HEK293 (cell line): ENCODE measurements around the gene TGDS.

ENCODE experiments used
- FEZF1 ChIP-seq: fragments of 450-650 bp; formaldehyde crosslinking; IDR thresholded peaks from 2 replicates; pipeline ENCODE4 v1.5.1; 2016; ENCODE audit warnings: missing biosample characterization, missing genetic modification characterization
- HOXD13 ChIP-seq: sonication (generic); formaldehyde crosslinking; IDR thresholded peaks from 2 replicates; pipeline ENCODE4 v1.8.0; 2022; ENCODE audit warnings: missing genetic modification reagents, borderline replicate concordance
- OSR2 ChIP-seq: fragments of 450-650 bp; formaldehyde crosslinking; IDR thresholded peaks from 2 replicates; pipeline ENCODE4 v1.5.1; 2016; ENCODE audit warnings: missing biosample characterization, missing genetic modification characterization
- RBAK ChIP-seq: fragments of 450-650 bp; formaldehyde crosslinking; IDR thresholded peaks from 2 replicates; pipeline ENCODE4 v1.5.1; 2016; ENCODE audit warnings: missing biosample characterization, missing genetic modification characterization
- SCRT2 ChIP-seq: fragments of 450-650 bp; formaldehyde crosslinking; IDR thresholded peaks from 2 replicates; pipeline ENCODE4 v1.5.1; 2016; ENCODE audit warnings: missing biosample characterization, missing genetic modification characterization
- SP2 ChIP-seq: fragments of 450-650 bp; formaldehyde crosslinking; IDR thresholded peaks from 2 replicates; pipeline ENCODE4 v1.5.1; 2016; ENCODE audit warnings: missing biosample characterization, missing genetic modification characterization
- ZNF112 ChIP-seq: fragments of 450-650 bp; formaldehyde crosslinking; IDR thresholded peaks from 2 replicates; pipeline ENCODE4 v1.5.0; 2017; ENCODE audit warnings: missing biosample characterization, missing genetic modification characterization
- ZNF157 ChIP-seq: fragments of 450-650 bp; formaldehyde crosslinking; IDR thresholded peaks from 2 replicates; pipeline ENCODE4 v1.5.1; 2016; ENCODE audit warnings: missing biosample characterization, missing genetic modification characterization
- ZNF23 ChIP-seq: fragments of 450-650 bp; formaldehyde crosslinking; IDR thresholded peaks from 2 replicates; pipeline ENCODE4 v1.5.1; 2016; ENCODE audit warnings: missing biosample characterization, missing genetic modification characterization, borderline replicate concordance
- ZNF292 ChIP-seq: fragments of 450-650 bp; formaldehyde crosslinking; IDR thresholded peaks from 2 replicates; pipeline ENCODE4 v1.5.1; 2016; ENCODE audit warnings: low read depth, missing biosample characterization, missing genetic modification characterization, borderline replicate concordance
- ZNF521 ChIP-seq: fragments of 450-650 bp; formaldehyde crosslinking; IDR thresholded peaks from 2 replicates; pipeline ENCODE4 v1.5.1; 2017; ENCODE audit warnings: missing biosample characterization, mild to moderate bottlenecking, missing genetic modification characterization
- ZNF530 ChIP-seq: fragments of 450-650 bp; formaldehyde crosslinking; IDR thresholded peaks from 2 replicates; pipeline ENCODE4 v1.5.1; 2016; ENCODE audit warnings: low read depth, missing biosample characterization, missing genetic modification characterization
- ZNF664 ChIP-seq: fragments of 450-650 bp; formaldehyde crosslinking; IDR thresholded peaks from 2 replicates; pipeline ENCODE4 v1.5.1; 2016; ENCODE audit warnings: missing biosample characterization, missing genetic modification characterization
- TF ChIP-seq, protein P1 (sequence below): fragments of 450-650 bp; formaldehyde crosslinking; conservative IDR thresholded peaks from 2 replicates; pipeline ENCODE4 v1.5.1; 2016; ENCODE audit warnings: low read depth, missing biosample characterization, missing genetic modification characterization
- TF ChIP-seq, protein P2 (sequence below): fragments of 450-650 bp; formaldehyde crosslinking; IDR thresholded peaks from 2 replicates; pipeline ENCODE4 v1.5.1; 2016; ENCODE audit warnings: missing biosample characterization, missing genetic modification characterization, borderline replicate concordance
- TF ChIP-seq, protein P3 (sequence below): fragments of 450-650 bp; formaldehyde crosslinking; IDR thresholded peaks from 2 replicates; pipeline ENCODE4 v1.5.1; 2016; ENCODE audit warnings: missing biosample characterization, missing genetic modification characterization
- TF ChIP-seq, protein P4 (sequence below): fragments of 450-650 bp; formaldehyde crosslinking; IDR thresholded peaks from 2 replicates; pipeline ENCODE4 v1.5.1; 2016; ENCODE audit warnings: missing biosample characterization, missing genetic modification characterization
- TF ChIP-seq, protein P5 (sequence below): fragments of 450-650 bp; formaldehyde crosslinking; IDR thresholded peaks from 2 replicates; pipeline ENCODE4 v1.5.1; 2017; ENCODE audit warnings: missing biosample characterization, missing genetic modification characterization
- TF ChIP-seq, protein P6 (sequence below): fragments of 450-650 bp; formaldehyde crosslinking; conservative IDR thresholded peaks from 2 replicates; pipeline ENCODE4 v1.5.1; 2016; ENCODE audit warnings: low read depth, missing biosample characterization, missing genetic modification characterization

Gene TGDS

DNA sequence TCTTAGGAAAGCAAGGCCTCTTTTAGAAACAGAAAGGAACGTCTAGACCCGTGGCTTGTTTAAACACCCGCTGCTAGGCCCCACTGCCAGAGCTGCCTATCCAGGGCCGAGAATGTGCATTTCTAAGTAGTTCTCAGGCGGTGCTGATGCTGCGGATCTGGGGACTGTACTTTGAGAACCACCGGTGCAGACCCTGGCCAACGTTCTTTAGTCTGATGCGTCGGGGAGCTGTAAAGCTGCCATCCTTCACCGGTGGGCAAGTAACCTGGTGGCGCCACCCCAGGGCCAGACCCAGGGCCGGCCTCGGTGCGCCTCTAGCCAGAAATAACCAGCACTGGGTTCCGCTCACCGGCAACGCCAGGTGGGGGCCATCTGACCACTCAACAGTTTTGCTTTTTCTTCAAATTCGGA lies 47.1 kb downstream of the TGDS start (continued):
- TF ChIP-seq, protein P1, sequence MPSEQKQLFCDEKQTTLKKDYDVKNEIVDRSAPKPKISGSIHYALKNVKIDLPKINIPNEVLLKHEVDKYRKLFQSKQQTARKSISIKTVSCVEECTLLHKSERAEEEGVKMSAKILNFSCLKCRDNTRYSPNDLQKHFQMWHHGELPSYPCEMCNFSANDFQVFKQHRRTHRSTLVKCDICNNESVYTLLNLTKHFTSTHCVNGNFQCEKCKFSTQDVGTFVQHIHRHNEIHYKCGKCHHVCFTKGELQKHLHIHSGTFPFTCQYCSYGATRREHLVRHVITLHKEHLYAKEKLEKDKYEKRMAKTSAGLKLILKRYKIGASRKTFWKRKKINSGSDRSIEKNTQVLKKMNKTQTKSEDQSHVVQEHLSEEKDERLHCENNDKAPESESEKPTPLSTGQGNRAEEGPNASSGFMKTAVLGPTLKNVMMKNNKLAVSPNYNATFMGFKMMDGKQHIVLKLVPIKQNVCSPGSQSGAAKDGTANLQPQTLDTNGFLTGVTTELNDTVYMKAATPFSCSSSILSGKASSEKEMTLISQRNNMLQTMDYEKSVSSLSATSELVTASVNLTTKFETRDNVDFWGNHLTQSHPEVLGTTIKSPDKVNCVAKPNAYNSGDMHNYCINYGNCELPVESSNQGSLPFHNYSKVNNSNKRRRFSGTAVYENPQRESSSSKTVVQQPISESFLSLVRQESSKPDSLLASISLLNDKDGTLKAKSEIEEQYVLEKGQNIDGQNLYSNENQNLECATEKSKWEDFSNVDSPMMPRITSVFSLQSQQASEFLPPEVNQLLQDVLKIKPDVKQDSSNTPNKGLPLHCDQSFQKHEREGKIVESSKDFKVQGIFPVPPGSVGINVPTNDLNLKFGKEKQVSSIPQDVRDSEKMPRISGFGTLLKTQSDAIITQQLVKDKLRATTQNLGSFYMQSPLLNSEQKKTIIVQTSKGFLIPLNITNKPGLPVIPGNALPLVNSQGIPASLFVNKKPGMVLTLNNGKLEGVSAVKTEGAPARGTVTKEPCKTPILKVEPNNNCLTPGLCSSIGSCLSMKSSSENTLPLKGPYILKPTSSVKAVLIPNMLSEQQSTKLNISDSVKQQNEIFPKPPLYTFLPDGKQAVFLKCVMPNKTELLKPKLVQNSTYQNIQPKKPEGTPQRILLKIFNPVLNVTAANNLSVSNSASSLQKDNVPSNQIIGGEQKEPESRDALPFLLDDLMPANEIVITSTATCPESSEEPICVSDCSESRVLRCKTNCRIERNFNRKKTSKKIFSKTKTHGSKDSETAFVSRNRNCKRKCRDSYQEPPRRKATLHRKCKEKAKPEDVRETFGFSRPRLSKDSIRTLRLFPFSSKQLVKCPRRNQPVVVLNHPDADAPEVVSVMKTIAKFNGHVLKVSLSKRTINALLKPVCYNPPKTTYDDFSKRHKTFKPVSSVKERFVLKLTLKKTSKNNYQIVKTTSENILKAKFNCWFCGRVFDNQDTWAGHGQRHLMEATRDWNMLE: no peak
- TF ChIP-seq RBAK (tag by site-specific recombination): no peak
- TF ChIP-seq ZNF112 (tag by site-specific recombination): no peak
- TF ChIP-seq, protein P2, sequence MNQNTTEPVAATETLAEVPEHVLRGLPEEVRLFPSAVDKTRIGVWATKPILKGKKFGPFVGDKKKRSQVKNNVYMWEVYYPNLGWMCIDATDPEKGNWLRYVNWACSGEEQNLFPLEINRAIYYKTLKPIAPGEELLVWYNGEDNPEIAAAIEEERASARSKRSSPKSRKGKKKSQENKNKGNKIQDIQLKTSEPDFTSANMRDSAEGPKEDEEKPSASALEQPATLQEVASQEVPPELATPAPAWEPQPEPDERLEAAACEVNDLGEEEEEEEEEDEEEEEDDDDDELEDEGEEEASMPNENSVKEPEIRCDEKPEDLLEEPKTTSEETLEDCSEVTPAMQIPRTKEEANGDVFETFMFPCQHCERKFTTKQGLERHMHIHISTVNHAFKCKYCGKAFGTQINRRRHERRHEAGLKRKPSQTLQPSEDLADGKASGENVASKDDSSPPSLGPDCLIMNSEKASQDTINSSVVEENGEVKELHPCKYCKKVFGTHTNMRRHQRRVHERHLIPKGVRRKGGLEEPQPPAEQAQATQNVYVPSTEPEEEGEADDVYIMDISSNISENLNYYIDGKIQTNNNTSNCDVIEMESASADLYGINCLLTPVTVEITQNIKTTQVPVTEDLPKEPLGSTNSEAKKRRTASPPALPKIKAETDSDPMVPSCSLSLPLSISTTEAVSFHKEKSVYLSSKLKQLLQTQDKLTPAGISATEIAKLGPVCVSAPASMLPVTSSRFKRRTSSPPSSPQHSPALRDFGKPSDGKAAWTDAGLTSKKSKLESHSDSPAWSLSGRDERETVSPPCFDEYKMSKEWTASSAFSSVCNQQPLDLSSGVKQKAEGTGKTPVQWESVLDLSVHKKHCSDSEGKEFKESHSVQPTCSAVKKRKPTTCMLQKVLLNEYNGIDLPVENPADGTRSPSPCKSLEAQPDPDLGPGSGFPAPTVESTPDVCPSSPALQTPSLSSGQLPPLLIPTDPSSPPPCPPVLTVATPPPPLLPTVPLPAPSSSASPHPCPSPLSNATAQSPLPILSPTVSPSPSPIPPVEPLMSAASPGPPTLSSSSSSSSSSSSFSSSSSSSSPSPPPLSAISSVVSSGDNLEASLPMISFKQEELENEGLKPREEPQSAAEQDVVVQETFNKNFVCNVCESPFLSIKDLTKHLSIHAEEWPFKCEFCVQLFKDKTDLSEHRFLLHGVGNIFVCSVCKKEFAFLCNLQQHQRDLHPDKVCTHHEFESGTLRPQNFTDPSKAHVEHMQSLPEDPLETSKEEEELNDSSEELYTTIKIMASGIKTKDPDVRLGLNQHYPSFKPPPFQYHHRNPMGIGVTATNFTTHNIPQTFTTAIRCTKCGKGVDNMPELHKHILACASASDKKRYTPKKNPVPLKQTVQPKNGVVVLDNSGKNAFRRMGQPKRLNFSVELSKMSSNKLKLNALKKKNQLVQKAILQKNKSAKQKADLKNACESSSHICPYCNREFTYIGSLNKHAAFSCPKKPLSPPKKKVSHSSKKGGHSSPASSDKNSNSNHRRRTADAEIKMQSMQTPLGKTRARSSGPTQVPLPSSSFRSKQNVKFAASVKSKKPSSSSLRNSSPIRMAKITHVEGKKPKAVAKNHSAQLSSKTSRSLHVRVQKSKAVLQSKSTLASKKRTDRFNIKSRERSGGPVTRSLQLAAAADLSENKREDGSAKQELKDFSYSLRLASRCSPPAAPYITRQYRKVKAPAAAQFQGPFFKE (tag by site-specific recombination): no peak
- TF ChIP-seq SCRT2 (tag by site-specific recombination): peak; percentile 48; the same call in 1 of the 2 replicates
- TF ChIP-seq FEZF1 (tag by site-specific recombination): no peak
- peak; percentile 21; the same call in 1 of the 2 replicates for TF ChIP-seq SP2 (tag by site-specific recombination)
- TF ChIP-seq ZNF23 (tag by site-specific recombination): no peak
- TF ChIP-seq ZNF664: no peak
- TF ChIP-seq, protein P3, sequence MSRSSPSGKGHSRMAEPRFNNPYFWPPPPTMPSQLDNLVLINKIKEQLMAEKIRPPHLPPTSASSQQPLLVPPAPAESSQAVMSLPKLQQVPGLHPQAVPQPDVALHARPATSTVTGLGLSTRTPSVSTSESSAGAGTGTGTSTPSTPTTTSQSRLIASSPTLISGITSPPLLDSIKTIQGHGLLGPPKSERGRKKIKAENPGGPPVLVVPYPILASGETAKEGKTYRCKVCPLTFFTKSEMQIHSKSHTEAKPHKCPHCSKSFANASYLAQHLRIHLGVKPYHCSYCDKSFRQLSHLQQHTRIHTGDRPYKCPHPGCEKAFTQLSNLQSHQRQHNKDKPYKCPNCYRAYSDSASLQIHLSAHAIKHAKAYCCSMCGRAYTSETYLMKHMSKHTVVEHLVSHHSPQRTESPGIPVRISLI (tag by site-specific recombination): no peak
- TF ChIP-seq ZNF157: no peak
- no peak for TF ChIP-seq OSR2 (tag by site-specific recombination)
- TF ChIP-seq, protein P4, sequence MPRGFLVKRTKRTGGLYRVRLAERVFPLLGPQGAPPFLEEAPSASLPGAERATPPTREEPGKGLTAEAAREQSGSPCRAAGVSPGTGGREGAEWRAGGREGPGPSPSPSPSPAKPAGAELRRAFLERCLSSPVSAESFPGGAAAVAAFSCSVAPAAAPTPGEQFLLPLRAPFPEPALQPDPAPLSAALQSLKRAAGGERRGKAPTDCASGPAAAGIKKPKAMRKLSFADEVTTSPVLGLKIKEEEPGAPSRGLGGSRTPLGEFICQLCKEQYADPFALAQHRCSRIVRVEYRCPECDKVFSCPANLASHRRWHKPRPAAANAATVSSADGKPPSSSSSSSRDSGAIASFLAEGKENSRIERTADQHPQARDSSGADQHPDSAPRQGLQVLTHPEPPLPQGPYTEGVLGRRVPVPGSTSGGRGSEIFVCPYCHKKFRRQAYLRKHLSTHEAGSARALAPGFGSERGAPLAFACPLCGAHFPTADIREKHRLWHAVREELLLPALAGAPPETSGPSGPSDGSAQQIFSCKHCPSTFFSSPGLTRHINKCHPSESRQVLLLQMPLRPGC (tag by site-specific recombination): no peak
- TF ChIP-seq ZNF292: no peak
- TF ChIP-seq, protein P5, sequence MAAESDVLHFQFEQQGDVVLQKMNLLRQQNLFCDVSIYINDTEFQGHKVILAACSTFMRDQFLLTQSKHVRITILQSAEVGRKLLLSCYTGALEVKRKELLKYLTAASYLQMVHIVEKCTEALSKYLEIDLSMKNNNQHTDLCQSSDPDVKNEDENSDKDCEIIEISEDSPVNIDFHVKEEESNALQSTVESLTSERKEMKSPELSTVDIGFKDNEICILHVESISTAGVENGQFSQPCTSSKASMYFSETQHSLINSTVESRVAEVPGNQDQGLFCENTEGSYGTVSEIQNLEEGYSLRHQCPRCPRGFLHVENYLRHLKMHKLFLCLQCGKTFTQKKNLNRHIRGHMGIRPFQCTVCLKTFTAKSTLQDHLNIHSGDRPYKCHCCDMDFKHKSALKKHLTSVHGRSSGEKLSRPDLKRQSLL (tag by site-specific recombination): no peak
- no peak for TF ChIP-seq HOXD13 (CRISPR knock-in tag)
- TF ChIP-seq ZNF530 (tag by site-specific recombination): no peak
- TF ChIP-seq, protein P6, sequence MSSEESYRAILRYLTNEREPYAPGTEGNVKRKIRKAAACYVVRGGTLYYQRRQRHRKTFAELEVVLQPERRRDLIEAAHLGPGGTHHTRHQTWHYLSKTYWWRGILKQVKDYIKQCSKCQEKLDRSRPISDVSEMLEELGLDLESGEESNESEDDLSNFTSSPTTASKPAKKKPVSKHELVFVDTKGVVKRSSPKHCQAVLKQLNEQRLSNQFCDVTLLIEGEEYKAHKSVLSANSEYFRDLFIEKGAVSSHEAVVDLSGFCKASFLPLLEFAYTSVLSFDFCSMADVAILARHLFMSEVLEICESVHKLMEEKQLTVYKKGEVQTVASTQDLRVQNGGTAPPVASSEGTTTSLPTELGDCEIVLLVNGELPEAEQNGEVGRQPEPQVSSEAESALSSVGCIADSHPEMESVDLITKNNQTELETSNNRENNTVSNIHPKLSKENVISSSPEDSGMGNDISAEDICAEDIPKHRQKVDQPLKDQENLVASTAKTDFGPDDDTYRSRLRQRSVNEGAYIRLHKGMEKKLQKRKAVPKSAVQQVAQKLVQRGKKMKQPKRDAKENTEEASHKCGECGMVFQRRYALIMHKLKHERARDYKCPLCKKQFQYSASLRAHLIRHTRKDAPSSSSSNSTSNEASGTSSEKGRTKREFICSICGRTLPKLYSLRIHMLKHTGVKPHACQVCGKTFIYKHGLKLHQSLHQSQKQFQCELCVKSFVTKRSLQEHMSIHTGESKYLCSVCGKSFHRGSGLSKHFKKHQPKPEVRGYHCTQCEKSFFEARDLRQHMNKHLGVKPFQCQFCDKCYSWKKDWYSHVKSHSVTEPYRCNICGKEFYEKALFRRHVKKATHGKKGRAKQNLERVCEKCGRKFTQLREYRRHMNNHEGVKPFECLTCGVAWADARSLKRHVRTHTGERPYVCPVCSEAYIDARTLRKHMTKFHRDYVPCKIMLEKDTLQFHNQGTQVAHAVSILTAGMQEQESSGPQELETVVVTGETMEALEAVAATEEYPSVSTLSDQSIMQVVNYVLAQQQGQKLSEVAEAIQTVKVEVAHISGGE: no peak
- no peak for TF ChIP-seq ZNF521 (tag by site-specific recombination)
